Measurements from ENCODE around the gene CXCL12. TPM values are rescaled to one million over a fixed set of nuclear protein-coding genes. Genes with fewer than 3 reads are reported as not detected.

The CXCL12 gene
- total RNA-seq, 1 experiment from 2014 or later = not detected

GRCh38 chr10:44378626-44379025, 6.3 kb downstream of the CXCL12 start:
- no peak overlapping the region for H3K4me2 ChIP-seq (ENCODE audit: low read depth, low read length, poor library complexity, severe bottlenecking)
- no peaks in the 10 kb centered on the region for H3K27me3 ChIP-seq (ENCODE audit: low read length)

DNA sequence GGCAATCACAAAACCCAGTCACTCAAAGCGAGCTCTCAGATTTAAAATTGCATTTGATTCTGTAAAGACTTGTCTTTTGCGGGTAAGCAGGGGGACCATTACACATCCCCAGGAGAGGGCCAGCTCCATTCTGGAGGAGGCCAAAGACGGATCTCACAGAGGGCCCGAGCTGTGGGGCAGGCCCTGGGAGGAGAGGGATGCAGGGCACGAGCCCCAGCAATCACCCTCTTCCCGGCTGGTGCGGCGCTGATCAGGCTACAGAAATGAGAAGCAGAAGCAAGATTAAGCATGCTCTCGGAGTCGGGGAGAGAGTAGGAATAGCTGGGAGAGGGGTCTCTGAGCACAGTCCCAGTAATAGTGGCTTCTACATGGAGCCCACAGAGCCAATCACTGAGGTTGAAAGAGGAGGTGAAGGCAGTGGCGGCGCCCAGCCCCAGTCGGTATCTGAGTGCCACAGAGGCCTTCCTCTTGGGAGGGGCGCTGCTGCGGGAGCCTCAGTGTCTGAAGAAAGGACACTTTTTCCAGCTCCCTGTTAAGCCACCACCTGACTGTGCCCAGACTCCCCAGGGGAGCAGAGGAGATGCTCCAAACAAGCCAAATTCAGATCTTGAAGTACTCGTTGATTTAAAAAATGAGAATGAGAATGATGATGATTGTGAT, 7.1 kb downstream of the CXCL12 start:
- Histone ChIP-seq H3K36me3 (ENCODE audit: insufficient read depth, low read length) (no peaks in the 10 kb centered on the region), H2AFZ (ENCODE audit: low read length) (no peak overlapping the region), H3K4me1 (ENCODE audit: low read length) (no peaks in the 10 kb centered on the region), H3K27ac (ENCODE audit: low read length) (no peak overlapping the region), H3K79me2 (ENCODE audit: low read length) (no peaks in the 10 kb centered on the region), H3K9me3 (ENCODE audit: low read length) (no peaks in the 10 kb centered on the region), H3K27me3 (ENCODE audit: low read length) (no peaks in the 10 kb centered on the region), H3K9ac (ENCODE audit: low read length) (no peak overlapping the region), H3K4me2 (ENCODE audit: low read depth, low read length, poor library complexity, severe bottlenecking) (no peak overlapping the region), H4K20me1 (ENCODE audit: insufficient read depth, low read depth, low read length) (no peaks in the 10 kb centered on the region), H3K4me3 (ENCODE audit: low read length) (no peak overlapping the region), H3K9me2 (replicated peaks; ENCODE audit: insufficient read depth, low read length) (no peaks in the 10 kb centered on the region)
- no peak for DNase-seq

More at GRCh38 chr10:44378626-44379025, 6.3 kb downstream of the CXCL12 start:
- H2AFZ ChIP-seq (ENCODE audit: low read length) = no peak overlapping the region
- DNase-seq = no peak
- no peak overlapping the region for H3K4me3 ChIP-seq (ENCODE audit: low read length)
- H3K4me1 ChIP-seq (ENCODE audit: low read length) = no peaks in the 10 kb centered on the region
- H3K9me3 ChIP-seq (ENCODE audit: low read length) = no peaks in the 10 kb centered on the region
- H4K20me1 ChIP-seq (ENCODE audit: insufficient read depth, low read depth, low read length) = no peaks in the 10 kb centered on the region
- no peaks in the 10 kb centered on the region for H3K36me3 ChIP-seq (ENCODE audit: insufficient read depth, low read length)
- H3K79me2 ChIP-seq (ENCODE audit: low read length) = no peaks in the 10 kb centered on the region
- no peak overlapping the region for H3K9ac ChIP-seq (ENCODE audit: low read length)
- no peak overlapping the region for H3K27ac ChIP-seq (ENCODE audit: low read length)
- no peaks in the 10 kb centered on the region for H3K9me2 ChIP-seq (replicated peaks; ENCODE audit: insufficient read depth, low read length)

DNA sequence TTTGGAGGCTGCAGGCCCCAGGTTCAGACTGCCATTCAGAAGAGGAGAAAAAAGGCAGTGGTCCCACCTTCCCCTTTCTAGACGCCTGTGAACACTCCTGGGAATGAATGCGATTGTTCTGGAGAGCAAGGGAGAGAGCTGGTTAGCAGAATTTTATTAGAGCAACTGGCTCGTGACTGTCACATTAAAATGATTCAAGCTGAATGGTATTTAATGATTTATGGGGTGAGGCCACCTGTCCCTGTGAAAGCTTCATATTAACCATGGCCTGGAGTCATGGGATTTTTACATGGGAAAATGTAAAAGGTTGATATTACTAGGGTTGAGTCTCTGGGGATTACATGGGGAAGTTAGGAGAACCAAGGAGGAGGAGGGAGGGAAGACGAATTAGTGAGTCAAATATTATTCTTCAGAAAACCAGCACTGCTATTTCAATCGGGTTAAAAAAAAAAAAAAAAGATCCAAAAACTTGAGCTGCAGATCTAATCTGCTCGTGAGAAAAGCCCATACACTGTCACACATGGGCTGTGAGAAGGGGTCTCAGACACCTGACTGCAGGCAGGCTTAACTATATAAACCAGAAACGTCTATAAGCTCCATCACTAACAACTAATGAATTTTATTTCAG, 8.3 kb downstream of the CXCL12 start:
- H3K79me2 ChIP-seq (ENCODE audit: low read length) = no peaks in the 10 kb centered on the region
- no peaks in the 10 kb centered on the region for H3K27me3 ChIP-seq (ENCODE audit: low read length)
- DNase-seq = no peak
- no peak overlapping the region for H2AFZ ChIP-seq (ENCODE audit: low read length)
- no peak overlapping the region for H3K27ac ChIP-seq (ENCODE audit: low read length)
- H3K4me1 ChIP-seq (ENCODE audit: low read length) = no peaks in the 10 kb centered on the region
- no peak overlapping the region for H3K9ac ChIP-seq (ENCODE audit: low read length)
- H3K9me3 ChIP-seq (ENCODE audit: low read length) = no peaks in the 10 kb centered on the region
- no peaks in the 10 kb centered on the region for H3K36me3 ChIP-seq (ENCODE audit: insufficient read depth, low read length)
- no peak overlapping the region for H3K4me3 ChIP-seq (ENCODE audit: low read length)
- no peaks in the 10 kb centered on the region for H3K9me2 ChIP-seq (replicated peaks; ENCODE audit: insufficient read depth, low read length)
- H4K20me1 ChIP-seq (ENCODE audit: insufficient read depth, low read depth, low read length) = no peaks in the 10 kb centered on the region
- H3K4me2 ChIP-seq (ENCODE audit: low read depth, low read length, poor library complexity, severe bottlenecking) = no peak overlapping the region

DNA sequence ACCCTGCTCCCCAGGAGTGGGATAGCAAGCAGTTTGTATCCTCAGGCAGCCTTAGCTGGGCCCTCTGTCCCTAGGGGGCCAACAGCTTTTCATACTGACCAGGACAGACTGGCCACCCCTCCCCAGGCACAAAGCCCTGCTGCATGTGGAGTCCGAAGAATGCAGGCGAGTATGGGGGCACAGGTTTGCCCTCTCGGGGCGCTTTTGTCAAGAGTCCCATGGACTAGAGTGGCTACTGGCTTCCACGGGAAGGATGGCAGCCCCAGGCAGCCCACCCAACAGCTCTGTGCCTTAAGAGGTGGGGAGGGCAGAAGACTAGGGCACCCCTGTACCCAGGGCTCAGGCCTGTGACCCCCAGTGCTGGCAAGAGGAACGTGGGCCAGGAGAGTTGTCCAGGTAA, 10.7 kb downstream of the CXCL12 start:
- H3K36me3 ChIP-seq (ENCODE audit: insufficient read depth, low read length) = no peaks in the 10 kb centered on the region
- H3K27me3 ChIP-seq (ENCODE audit: low read length) = no peaks in the 10 kb centered on the region
- H4K20me1 ChIP-seq (ENCODE audit: insufficient read depth, low read depth, low read length) = no peaks in the 10 kb centered on the region
- H3K9me2 ChIP-seq (replicated peaks; ENCODE audit: insufficient read depth, low read length) = no peaks in the 10 kb centered on the region
- no peak overlapping the region for H2AFZ ChIP-seq (ENCODE audit: low read length)
- no peak overlapping the region for H3K4me2 ChIP-seq (ENCODE audit: low read depth, low read length, poor library complexity, severe bottlenecking)
- H3K4me1 ChIP-seq (ENCODE audit: low read length) = no peaks in the 10 kb centered on the region
- no peaks in the 10 kb centered on the region for H3K79me2 ChIP-seq (ENCODE audit: low read length)
- no peaks in the 10 kb centered on the region for H3K9me3 ChIP-seq (ENCODE audit: low read length)
- DNase-seq = no peak
- no peak overlapping the region for H3K27ac ChIP-seq (ENCODE audit: low read length)
- H3K9ac ChIP-seq (ENCODE audit: low read length) = no peak overlapping the region
- no peak overlapping the region for H3K4me3 ChIP-seq (ENCODE audit: low read length)

- H3K36me3 ChIP-seq (ENCODE audit: insufficient read depth, low read length) = no peaks in the 10 kb centered on the region
- H3K9me2 ChIP-seq (replicated peaks; ENCODE audit: insufficient read depth, low read length) = no peaks in the 10 kb centered on the region
- H3K9me3 ChIP-seq (ENCODE audit: low read length) = no peaks in the 10 kb centered on the region
- H4K20me1 ChIP-seq (ENCODE audit: insufficient read depth, low read depth, low read length) = no peaks in the 10 kb centered on the region
- no peak for DNase-seq
- no peak overlapping the region for H3K9ac ChIP-seq (ENCODE audit: low read length)
- no peak overlapping the region for H2AFZ ChIP-seq (ENCODE audit: low read length)
- H3K4me2 ChIP-seq (ENCODE audit: low read depth, low read length, poor library complexity, severe bottlenecking) = no peak overlapping the region
- no peak overlapping the region for H3K4me3 ChIP-seq (ENCODE audit: low read length)
- H3K4me1 ChIP-seq (ENCODE audit: low read length) = no peaks in the 10 kb centered on the region
- no peak overlapping the region for H3K27ac ChIP-seq (ENCODE audit: low read length)
- no peaks in the 10 kb centered on the region for H3K27me3 ChIP-seq (ENCODE audit: low read length)
- no peaks in the 10 kb centered on the region for H3K79me2 ChIP-seq (ENCODE audit: low read length)
Observed at GRCh38 chr10:44373341-44373995, 11.4 kb downstream of the CXCL12 start.

DNA sequence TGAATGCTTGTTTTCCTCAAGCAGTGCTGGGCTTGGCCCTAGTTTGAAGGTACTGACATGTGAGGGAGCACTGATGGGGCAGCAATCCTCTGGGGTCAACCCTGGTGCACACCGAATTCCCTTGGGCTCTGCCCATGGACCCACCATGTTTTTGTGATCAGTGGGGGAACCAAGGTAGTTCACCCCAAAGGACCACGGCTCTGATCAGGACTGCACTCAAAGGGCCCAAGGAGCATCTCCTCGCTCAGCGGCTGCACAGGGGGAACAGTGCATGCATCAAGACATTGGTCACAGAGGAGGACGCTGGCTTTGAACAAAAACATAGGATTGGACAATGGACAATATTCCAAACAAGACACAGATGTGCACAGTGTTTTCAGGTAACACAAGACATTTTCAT, 12.7 kb downstream of the CXCL12 start:
- no peak overlapping the region for H2AFZ ChIP-seq (ENCODE audit: low read length)
- H4K20me1 ChIP-seq (ENCODE audit: insufficient read depth, low read depth, low read length) = no peaks in the 10 kb centered on the region
- no peak overlapping the region for H3K9ac ChIP-seq (ENCODE audit: low read length)
- no peaks in the 10 kb centered on the region for H3K36me3 ChIP-seq (ENCODE audit: insufficient read depth, low read length)
- no peak overlapping the region for H3K4me3 ChIP-seq (ENCODE audit: low read length)
- H3K4me1 ChIP-seq (ENCODE audit: low read length) = no peaks in the 10 kb centered on the region
- no peaks in the 10 kb centered on the region for H3K9me3 ChIP-seq (ENCODE audit: low read length)
- H3K27ac ChIP-seq (ENCODE audit: low read length) = no peak overlapping the region
- no peak for DNase-seq
- H3K4me2 ChIP-seq (ENCODE audit: low read depth, low read length, poor library complexity, severe bottlenecking) = no peak overlapping the region
- no peaks in the 10 kb centered on the region for H3K9me2 ChIP-seq (replicated peaks; ENCODE audit: insufficient read depth, low read length)
- no peaks in the 10 kb centered on the region for H3K79me2 ChIP-seq (ENCODE audit: low read length)
- no peaks in the 10 kb centered on the region for H3K27me3 ChIP-seq (ENCODE audit: low read length)

GRCh38 chr10:44370731-44371248, 14.1 kb downstream of the CXCL12 start:
- H3K4me1 ChIP-seq (ENCODE audit: low read length) = no peaks in the 10 kb centered on the region
- H3K36me3 ChIP-seq (ENCODE audit: insufficient read depth, low read length) = no peaks in the 10 kb centered on the region
- H3K79me2 ChIP-seq (ENCODE audit: low read length) = no peaks in the 10 kb centered on the region
- H3K27me3 ChIP-seq (ENCODE audit: low read length) = no peaks in the 10 kb centered on the region
- no peaks in the 10 kb centered on the region for H3K9me2 ChIP-seq (replicated peaks; ENCODE audit: insufficient read depth, low read length)
- no peaks in the 10 kb centered on the region for H4K20me1 ChIP-seq (ENCODE audit: insufficient read depth, low read depth, low read length)
- no peak overlapping the region for H3K27ac ChIP-seq (ENCODE audit: low read length)
- no peak overlapping the region for H3K4me3 ChIP-seq (ENCODE audit: low read length)
- DNase-seq = peak; percentile 48
- H2AFZ ChIP-seq (ENCODE audit: low read length) = no peak overlapping the region
- no peak overlapping the region for H3K4me2 ChIP-seq (ENCODE audit: low read depth, low read length, poor library complexity, severe bottlenecking)
- no peak overlapping the region for H3K9ac ChIP-seq (ENCODE audit: low read length)
- no peaks in the 10 kb centered on the region for H3K9me3 ChIP-seq (ENCODE audit: low read length)

DNA sequence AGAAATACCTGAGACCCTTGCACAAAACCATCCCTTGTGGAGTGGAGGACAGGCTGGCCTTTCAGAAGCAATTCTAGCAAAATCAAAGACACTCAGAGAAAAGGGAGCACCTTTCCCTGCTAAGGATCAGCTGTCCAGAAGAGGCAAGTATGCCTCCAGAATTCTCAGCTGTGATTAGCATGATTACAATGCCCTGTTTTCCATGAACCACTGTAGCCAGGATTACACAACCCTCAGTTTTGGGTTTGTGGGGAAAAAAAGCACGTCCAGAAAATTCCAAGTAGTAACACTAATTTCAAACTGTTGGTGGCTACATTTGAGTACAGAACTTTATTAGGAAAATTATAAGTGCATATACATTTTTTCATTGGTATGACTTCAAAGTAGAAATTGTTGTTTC, 15.0 kb downstream of the CXCL12 start:
- no peaks in the 10 kb centered on the region for H3K9me2 ChIP-seq (replicated peaks; ENCODE audit: insufficient read depth, low read length)
- DNase-seq = no peak
- H4K20me1 ChIP-seq (ENCODE audit: insufficient read depth, low read depth, low read length) = no peaks in the 10 kb centered on the region
- no peaks in the 10 kb centered on the region for H3K4me1 ChIP-seq (ENCODE audit: low read length)
- H3K9ac ChIP-seq (ENCODE audit: low read length) = no peak overlapping the region
- no peaks in the 10 kb centered on the region for H3K9me3 ChIP-seq (ENCODE audit: low read length)
- H3K4me2 ChIP-seq (ENCODE audit: low read depth, low read length, poor library complexity, severe bottlenecking) = no peak overlapping the region
- no peak overlapping the region for H3K27ac ChIP-seq (ENCODE audit: low read length)
- no peaks in the 10 kb centered on the region for H3K79me2 ChIP-seq (ENCODE audit: low read length)
- no peak overlapping the region for H2AFZ ChIP-seq (ENCODE audit: low read length)
- no peak overlapping the region for H3K4me3 ChIP-seq (ENCODE audit: low read length)
- H3K27me3 ChIP-seq (ENCODE audit: low read length) = no peaks in the 10 kb centered on the region
- H3K36me3 ChIP-seq (ENCODE audit: insufficient read depth, low read length) = no peaks in the 10 kb centered on the region

Data from Karpas-422 (cell line).